Jurkat, Clone E6-1 (cell line): Measurements from ENCODE around the gene SLITRK3. TPM values are rescaled to one million over a fixed set of nuclear protein-coding genes. Genes with fewer than 3 reads are reported as not detected.

Experiments
- DNase-seq: peaks from one replicate; pipeline ENCODE4 v3.0.0-alpha.2; 2011; ENCODE audit warnings: low read depth, low spot score
- H3K4me3 ChIP-seq: 2 replicates; pipeline ENCODE4 v1.5.1; 2011; ENCODE audit warnings: mild to moderate bottlenecking, low read length, control low read depth, moderate library complexity
- polyA plus RNA-seq: library from polyadenylated mRNA; unstranded; fragments of >200 nt; gene quantifications from one replicate; pipeline ENCODE4 v1.2.1, GENCODE V29; 2012; ENCODE audit warnings: missing spikeins; ENCODE audit not compliant: insufficient read length, insufficient read depth

Gene SLITRK3
- polyA plus RNA-seq: not detected

GRCh38 chr3:165195640-165196576, at the start of gene SLITRK3:
Gene SLITRK3, minus strand, starts transcription at chr3:165196384. Its CDS starts 5,554 bp downstream, at chr3:165190830.
- no peak for DNase-seq
- H3K4me3 ChIP-seq: no peak within 1 kb of the TSS

DNA sequence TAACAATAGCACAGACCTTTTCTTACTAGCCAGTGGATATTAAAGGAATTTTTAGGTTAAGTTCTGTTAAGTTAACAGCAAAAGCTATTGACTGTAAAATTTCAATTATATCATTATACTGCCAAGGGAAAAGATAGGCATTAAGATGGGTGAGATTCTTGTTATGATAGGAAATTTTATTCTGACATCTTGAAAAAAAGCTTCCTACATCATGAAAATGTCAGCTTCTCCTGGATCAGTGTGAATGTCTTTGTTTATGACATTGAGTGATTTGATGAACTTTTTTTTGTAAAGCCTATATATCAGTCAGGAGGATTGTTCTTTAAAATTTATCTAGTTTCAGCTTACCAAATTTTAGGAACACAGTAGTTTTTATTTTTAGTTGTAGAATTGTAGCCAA, 47.4 kb upstream of the SLITRK3 start:
- DNase-seq: no peak
- H3K4me3 ChIP-seq: no peak overlapping the region

- H3K4me3 ChIP-seq: no peak overlapping the region
- DNase-seq: no peak
Observed at GRCh38 chr3:165233501-165234195, 37.5 kb upstream of the SLITRK3 start.

DNA sequence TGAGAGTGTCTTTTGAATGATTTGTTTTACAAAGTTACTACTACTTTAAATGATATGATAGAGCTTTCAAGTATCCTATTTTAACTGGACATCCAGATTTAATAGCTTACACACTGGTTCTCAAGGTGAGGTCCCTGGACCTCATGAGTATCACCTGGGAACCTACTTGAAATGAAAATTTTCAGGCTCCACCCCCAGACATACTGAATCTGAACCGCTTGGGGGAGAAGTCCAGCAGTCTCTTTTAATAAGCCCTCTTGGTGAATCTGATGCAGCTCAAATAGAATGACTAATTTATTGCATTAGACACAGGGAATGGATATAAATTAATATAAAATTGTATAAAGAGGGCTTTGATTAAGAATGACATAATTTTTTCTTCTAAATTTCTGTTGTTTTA, 29.4 kb upstream of the SLITRK3 start:
- DNase-seq: no peak
- no peak overlapping the region for H3K4me3 ChIP-seq

GRCh38 chr3:165217739-165218138, 21.6 kb upstream of the SLITRK3 start:
- H3K4me3 ChIP-seq: no peak overlapping the region
- no peak for DNase-seq

DNA sequence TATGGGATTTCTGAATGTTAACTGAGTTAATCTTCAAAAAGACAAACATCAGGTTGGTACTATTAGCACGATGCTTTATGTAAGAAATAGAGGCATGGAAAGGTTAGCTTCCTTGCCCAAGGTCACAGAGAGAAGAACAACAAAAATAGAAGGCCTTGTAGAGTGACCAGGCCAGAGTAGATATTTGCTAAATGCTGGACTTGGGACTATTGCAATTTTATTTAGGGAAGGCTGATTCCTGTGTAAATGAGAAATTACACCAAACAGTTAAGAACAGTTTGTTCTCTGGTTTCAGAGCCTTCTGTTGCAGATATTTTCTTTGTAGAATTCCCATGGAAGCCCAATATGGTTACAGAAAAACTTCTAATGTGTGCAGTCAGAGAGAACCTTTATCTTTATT, 16.4 kb upstream of the SLITRK3 start:
- DNase-seq: no peak
- H3K4me3 ChIP-seq: no peak overlapping the region

- H3K4me3 ChIP-seq: no peak overlapping the region
- no peak for DNase-seq
Observed at GRCh38 chr3:165211721-165212120, 15.5 kb upstream of the SLITRK3 start.

- no peak overlapping the region for H3K4me3 ChIP-seq
Observed at GRCh38 chr3:165210727-165211126, 14.5 kb upstream of the SLITRK3 start.

DNA sequence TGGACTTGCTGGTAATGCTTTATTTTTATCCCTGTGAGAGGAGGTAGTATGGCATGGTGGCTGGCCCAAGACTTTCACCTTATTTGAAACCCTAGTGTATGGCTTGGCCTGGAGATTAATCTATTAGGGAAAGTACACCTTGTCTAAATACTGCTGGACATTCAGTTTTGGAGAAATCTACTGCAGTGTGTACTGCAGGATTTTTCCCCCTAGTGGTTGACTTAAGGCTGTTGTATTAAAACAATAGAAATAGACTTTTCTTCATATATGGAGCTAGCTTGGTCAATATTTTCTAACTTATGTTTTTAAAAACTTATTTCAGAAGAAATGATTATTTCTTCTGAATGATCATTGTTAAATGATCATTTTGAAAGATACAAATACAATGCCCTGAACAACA, 13.9 kb upstream of the SLITRK3 start:
- H3K4me3 ChIP-seq: no peak overlapping the region
- no peak for DNase-seq

More at GRCh38 chr3:165210727-165211126, 14.5 kb upstream of the SLITRK3 start:
- no peak for DNase-seq

DNA sequence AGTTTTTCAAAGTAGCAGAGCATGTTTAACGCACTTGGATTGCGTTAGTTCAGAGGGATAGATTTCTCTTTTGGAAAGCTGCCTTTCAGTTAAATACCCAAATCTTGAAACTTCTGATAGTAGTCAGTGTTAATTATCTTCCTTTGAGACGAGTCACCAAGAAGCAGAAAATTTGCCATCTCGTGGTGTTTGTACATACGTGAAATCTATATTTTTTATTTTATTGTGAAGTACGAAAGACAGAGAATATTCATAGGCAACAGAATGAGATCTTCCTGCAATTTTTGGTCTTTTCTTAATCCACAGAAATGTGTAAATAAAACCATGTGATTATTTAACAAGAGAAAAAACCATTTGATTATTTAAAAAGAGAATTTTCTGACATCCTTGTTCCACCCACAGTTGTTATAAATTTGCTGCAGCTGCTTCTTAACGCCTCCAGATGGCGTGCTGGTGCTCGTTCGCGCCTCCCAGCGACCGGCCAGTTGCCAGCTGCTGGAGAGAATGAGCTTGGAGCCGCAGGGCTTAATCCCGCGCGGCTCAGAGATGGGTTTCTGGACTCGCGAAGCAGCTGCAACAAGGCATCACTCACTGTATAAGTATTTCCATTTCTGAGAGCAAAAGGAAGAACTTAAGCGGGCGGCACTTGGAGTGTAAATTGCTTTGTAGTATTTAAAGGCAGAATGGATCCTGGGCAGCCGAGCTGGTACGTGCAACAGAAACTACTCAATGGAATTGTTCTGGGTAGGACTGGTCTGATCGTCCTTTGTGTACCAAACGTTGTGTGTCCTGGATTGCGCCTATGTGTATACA, 10.5 kb upstream of the SLITRK3 start:
- DNase-seq: peak; percentile 45
- H3K4me3 ChIP-seq: no peak overlapping the region

DNA sequence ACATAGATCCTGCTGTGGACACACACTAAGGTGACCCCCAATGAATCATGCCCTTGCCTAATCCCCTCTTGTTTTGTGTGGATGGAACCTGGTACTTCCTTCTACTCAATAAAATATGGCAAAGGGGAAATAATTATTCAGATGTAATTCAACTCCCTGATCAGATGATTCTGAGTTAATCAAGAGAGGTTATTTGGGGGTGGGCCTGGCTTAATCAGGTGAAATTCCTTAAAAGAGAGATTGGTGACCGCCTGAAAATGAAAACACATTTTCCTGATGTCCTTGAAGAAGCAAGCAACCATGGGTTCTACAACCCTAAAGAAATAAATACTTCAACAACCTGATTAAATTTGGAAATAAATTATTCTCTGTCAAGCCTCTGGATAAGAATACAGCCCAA, 8.3 kb upstream of the SLITRK3 start:
- H3K4me3 ChIP-seq: no peak overlapping the region
- DNase-seq: no peak

DNA sequence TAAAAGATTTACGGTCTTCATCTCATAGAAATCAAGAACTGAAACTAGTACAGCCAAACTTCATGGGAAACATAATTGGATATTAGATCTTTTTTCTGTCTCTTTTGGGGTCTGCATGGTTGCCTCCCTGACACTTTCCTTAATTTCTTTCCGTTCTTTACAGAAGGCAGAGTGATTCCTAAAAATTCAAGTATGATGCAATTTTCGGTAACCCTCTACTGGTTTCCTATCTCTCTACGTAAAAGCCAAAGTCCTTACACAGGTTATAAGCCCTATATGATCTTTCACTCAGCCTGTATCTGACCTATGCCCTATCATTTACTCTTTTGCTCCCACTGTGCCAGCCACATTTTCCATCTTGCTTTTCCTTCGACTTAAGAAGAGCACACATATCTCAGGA, 6.8 kb upstream of the SLITRK3 start:
- H3K4me3 ChIP-seq: no peak overlapping the region
- DNase-seq: no peak

- DNase-seq: no peak
- no peak overlapping the region for H3K4me3 ChIP-seq
Observed at GRCh38 chr3:165201964-165202363, 5.8 kb upstream of the SLITRK3 start.

- H3K4me3 ChIP-seq: no peak overlapping the region
- DNase-seq: no peak
Observed at GRCh38 chr3:165197481-165197800, 1.3 kb upstream of the SLITRK3 start.

- no peak for DNase-seq
- H3K4me3 ChIP-seq: no peak overlapping the region
Observed at GRCh38 chr3:165196577-165197480, 645 bp upstream of the SLITRK3 start.

DNA sequence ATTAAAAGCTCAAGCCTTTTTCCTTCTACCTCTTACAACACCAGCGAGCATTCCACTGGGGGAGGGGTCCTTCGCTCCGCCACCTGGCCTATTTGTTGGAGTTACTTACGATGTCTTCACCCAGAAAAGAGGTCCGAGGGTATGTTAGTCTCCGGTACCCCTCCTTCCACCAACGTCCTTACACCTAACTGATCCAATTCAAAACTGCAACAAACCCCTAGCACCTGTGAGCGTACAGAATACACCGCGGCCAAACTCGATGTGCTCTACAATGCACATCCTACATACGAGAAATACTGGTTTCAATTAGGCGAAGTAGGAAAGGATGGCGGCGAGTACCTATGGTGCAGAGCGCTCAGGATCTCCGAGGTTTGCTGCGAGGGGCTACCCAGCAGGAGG, 944 bp downstream of the SLITRK3 start:
- no peak for DNase-seq
- no peak overlapping the region for H3K4me3 ChIP-seq

GRCh38 chr3:165194511-165195240, 1.5 kb downstream of the SLITRK3 start:
- DNase-seq: no peak

More at GRCh38 chr3:165194511-165195240, 1.5 kb downstream of the SLITRK3 start:
- H3K4me3 ChIP-seq: no peak overlapping the region
